ENCODE results near the gene DHRS13.
"Not testable (repeated sequence)": the region's sequence is repeated elsewhere in the genome, so short reads cannot be mapped to it uniquely, and the experiment has no call there.

DHRS13 gene

GRCh38 chr17:28901866-28902818, 737 bp downstream of the DHRS13 start:
- peak in 1 of 2 experiments; percentile 65 for DNase-seq

DNA sequence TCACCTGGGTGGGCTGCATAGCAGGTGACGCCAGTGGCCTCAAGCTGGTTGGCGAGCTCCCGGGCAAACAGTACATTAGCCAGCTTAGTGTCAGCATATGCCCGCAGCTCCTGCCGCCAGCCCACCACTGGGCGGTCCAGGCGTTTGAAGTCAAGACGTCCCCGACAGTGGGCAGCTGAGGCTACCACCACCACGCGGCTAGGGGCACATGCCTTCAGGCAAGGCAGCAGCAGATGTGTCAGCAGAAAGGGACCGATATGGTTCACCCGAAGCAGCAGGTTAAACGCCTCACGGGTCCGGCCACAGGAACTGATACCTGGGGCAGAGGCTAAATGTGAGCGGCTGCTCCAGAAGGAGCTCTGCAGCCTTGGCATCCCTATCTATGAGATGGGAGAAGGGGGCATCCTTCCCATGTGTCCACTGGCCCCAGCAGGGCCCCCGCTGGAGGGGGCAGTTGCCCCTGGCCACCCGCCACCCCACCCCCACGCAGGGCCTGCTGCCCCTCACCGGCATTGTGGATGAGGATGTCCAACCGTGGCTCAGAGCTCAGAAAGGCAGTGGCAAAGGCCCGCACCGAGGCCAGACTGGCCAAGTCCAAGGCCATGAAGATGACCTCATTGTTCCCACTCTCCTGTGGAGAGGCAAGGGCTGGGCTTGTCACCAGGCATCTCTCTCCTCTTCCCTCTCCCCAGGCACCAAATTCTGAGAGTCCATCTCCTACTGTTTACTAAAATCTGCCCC, 1.7 kb downstream of the DHRS13 start:
- no peak for DNase-seq

DNA sequence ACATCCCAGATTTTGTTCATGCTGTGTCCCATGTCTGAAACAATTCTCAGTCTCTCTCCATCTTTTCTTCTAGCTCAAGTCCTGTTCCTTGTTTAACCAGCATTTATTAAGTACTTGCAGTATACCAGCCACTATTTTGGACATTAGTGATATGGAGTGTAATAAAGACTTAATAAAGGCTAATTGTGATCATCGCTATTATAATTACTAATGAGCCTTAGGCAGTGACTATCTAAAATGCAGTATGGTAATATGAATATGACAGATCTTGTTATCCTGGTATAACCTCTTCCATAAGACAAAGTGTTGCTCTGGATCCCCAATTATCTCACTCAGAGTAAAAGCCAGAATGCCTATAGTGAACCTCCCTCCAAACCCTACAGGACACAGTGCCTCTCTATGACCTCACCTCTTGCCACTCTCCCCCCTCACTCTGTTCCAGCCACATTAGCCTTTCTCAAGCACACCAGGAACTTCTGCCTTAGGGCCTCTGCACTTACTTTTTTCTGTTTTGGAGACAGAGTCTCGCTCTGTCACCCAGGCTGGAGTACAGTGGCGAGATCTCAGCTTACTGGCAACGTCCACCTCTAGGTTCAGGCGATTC, 3.6 kb downstream of the DHRS13 start:
- DNase-seq, result no peak

- DNase-seq, result no peak
Observed at GRCh38 chr17:28898527-28898955, 4.3 kb downstream of the DHRS13 start.

DNA sequence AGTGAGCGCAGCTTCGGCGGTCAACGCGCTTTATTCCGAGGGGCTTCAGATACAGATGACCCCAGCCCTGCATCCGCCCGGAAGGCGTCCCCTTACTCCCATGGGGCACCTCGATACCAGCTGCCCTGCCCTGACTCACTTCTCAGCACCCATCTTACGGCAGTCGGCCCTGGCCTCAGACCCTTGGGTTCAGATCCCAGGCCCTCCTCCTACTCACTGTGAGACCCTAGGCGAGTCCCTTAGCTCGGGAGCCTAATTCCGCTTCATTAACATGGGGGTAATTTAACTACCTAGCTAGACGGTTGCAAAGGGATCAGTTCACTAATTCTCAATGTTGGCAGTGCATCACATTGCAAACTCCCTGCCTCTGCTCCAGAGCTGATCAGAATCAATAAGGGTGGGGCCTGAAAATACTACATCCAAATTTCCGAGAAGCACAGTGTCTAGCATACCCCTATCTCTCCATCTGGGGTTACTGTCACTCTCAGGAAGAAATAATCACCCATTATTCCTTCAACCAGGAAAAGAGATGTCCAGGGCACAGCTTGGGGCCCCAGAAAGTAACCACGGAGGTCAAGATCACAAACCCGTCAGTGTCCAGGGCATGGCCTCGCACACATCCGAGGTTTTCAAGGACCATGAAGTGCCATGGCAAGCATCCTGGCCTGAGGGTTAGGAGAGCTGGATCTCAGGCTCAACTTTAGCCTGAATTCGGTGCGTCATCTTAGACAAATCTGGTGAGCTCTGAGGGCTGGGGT, 4.9 kb downstream of the DHRS13 start:
- no peak for DNase-seq

DNA sequence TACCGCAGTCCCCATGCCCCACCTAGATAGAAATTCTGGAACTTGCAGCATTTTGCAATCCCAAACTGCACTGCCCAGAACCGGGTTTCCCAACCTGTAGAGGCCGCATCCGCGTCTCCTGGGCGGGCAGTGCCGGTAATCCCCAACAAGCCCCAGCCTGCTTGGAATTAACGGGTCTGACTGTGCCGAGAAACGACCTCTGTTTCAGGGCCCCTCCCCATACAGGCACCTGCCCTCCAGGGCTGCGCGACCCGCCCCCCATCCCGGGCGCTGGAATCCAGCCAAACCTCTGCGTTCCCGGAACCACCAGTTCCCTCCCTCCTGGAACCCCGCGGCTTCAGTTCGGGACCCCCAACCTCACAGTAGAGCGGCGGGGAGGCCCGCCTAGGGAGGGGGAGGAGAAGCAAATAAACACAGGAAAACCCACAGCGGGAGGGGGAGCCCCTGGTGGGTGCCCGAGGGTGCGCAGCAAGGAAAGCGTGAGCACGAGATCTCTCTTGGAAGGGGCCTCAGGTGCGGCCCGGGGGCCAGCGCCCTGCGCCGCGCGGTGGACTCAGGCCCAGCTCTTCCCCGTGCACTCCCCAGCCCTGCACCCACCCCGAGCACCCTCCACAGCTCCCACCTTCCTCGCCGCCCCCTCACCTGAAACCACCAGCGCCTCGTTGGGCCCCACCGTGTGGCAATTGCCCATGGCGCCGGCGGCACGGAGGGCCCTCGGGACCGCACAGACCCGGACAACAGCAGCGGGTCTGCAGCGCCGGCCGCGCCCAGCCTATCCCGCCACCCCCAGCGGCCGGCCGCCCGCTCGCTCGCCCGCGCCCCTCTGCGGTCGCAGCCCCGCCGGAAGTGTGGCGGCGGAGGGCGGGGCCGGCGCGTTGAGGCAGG, 5.8 kb downstream of the DHRS13 start, which contains the start of gene FLOT2:
Gene FLOT2 (minus strand): TSS at position 850 of the 885 bp plus-strand sequence. CDS start 159 bp downstream, at position 691.
- DNase-seq, result peak in 1 of 2 experiments; percentile 39

- DNase-seq, result no peak
Observed at GRCh38 chr17:28896491-28896883, 6.4 kb downstream of the DHRS13 start.

DNA sequence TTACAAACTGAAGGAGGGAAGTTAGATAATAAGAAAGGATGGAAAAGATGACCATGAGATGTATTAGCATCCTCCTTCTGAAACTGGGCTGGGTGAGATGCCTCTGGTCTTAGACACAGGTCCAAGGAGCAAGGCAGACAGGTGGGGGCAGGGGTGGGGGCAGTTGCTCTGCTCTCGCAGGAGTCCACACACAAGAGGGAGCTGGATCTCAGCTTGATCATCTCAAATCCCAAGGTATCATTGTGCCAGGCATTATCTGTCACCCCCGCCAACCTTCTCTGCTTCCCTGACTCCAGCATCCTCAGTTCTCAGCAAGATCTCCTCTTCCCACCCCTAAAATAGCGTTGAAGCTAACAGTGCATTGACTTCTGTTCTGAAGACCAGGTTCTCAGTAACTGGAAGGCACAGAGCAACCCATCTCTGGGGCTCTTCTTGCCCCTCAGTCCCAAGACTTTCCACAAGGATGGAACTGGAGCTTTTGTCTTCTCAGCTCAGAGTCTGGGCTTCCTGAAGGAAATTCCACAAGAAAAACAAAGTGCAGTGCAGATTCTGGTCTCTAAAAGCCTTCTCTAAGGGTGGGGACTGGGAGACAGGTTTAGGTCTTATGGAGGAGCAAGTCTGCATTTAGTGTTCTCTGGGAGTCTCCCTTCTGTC, 7.0 kb downstream of the DHRS13 start:
- no peak for DNase-seq

- DNase-seq, result not testable (repeated sequence)
Observed at GRCh38 chr17:28893248-28894183, 9.4 kb downstream of the DHRS13 start.

DNA sequence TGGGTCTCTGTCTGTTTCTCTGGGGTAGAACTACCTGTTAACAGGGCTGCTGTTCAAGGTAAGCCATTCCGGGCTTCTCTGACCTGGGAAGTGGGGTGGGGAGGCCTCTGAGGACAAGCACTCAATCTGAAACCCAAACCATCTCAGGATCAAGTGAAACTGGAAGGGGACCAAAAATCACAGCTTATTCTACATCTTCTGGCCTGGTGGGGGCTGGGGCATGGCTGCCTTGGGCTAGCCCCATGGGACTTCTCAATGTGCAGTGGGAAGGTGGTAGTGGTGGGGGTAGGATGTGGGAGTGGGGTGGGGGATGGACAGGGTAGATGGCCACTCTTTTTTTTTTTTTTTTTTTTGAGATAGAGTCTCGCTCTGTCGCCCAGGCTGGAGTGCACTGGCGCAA, 10.9 kb downstream of the DHRS13 start:
- DNase-seq, result no peak

- DNase-seq, result no peak
Observed at GRCh38 chr17:28891201-28891600, 11.7 kb downstream of the DHRS13 start.

GRCh38 chr17:28889996-28890395, 12.9 kb downstream of the DHRS13 start:
- no peak for DNase-seq

DNA sequence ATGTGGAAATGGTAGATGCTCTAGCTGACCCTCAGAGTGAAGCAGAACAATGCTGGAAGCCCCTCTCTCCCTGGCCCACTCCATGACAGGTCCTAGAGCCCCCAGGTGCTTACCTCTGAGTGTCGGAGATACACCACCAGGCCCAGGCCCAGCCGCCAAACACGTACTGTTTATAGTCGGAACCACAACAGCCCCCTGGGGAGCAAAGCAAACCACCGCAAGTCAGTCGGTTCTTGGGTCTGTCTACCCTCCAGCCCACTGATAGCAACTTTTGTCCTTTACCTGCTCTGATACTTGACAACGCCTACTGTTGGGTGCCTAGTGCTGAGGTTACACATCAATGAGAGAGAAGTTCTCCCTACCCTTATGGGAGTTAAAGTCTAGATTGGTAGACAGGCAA, 14.0 kb downstream of the DHRS13 start:
- DNase-seq, result no peak

GRCh38 chr17:28887871-28888471, 14.9 kb downstream of the DHRS13 start:
- no peak for DNase-seq

DNA sequence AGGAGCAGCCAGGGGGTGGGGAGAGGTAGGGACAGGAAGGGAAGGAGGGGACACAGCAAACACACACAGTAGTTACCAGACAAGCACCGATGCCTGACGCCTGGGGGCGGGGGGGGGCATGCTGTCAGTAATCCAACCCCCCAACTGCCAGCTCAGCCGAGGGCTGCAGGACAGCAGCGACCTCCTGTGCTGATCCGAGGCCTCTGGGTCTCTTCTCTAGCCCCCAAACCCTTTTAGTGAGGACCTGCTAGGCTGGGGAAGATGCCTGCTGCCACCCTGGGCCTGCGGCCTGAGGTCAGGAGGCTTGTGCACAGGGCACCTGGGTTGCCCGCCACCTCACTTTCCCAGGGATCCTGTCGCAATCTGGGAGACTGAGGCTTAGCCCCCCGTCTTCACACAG, 16.9 kb downstream of the DHRS13 start:
- DNase-seq, result no peak

DNA sequence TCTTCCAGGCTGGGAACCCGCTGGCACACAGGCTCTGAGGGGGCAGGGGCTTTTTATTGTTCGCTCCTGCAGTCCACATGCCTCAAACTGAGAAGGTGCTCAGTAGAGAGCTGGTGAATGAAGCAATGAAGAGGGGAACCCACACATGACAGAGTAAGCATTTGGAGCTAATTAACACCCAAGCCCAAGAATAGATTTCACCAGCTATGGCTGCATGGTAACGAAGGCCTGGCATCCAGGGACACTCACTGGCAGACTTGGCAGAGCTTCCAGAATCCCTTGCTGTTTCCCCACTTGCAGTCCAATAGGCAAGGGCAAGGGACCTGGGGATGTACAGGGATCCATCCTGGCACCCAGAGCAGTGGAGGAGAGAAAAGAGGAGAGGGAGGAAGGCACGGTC, 17.5 kb downstream of the DHRS13 start:
- DNase-seq, result no peak

DNA sequence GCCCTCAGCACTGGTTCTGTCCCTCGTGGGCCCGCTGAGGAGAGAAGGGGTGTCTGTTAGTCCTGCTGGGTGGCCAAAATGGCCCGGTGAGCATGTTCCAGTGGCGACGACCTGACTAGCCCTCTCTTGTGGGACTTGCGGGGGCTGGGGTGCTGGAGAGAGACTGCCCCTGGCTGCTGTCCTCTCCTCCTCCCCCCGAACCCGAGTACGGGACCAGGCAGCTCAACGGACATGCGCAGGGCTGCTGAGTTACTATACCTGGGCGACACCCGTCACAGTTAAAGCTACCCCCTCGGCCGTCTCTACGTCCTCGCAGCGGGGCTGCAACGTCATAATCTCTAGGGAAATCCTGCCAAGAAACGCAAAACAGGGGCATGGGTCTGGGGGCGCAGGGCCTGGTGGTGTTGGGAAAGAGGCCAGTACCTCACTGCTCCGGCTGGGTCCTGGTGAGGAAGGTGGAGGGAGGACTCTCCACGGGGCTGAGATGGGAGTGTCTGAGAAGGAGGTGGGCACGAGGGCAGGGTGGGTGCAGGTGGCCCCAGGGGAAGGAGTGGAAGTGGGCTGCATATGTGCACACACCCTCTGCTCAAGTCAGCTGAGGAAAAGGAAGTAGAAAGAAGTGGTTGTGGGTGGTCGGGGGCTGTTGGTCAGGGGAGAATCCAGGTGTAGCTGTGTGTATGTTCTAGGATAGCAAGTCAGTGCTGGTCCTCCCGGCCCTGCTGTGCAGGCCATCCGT, 18.7 kb downstream of the DHRS13 start:
- no peak for DNase-seq

DNA sequence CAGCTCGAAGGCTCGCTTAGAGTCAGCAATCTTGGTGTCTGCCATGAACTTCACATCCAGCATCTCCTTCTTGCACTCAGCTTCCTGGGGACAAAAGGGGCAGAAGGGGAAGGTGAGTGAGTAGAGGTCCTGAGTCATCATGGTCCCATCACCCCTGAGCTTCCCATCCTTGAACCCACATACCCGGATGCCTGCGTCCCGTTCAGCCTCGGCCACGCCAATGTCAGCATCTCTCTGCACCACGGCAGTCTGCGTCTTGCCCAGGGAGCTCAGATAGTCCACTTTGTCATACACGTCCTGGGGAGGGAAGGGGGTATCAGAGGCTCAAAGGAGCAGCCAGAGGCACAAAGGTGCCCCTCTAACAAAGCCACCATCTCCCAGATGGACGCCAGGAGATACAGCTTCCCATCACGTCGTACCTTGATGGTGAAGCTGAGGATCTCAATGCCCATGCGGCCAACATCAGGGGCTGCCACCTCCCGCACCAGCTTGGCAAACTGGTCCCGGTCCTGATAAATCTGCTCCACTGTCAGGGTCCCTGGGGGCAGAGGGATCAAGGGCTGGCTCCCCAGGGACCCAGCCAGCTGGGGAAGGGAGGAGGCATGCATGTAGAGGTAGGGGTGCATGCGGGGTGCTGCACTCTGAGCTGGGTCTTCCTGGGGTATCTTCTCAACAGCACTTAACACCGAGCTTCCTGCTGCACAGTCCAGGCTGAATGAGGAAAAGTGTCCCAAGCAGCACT, 20.6 kb downstream of the DHRS13 start:
- no peak for DNase-seq
